IMR-90 (cell line): ENCODE results near the gene NOP16.

Experiments
- CEBPB ChIP-seq: IDR thresholded peaks from 2 replicates; pipeline ENCODE4 v1.6.1; 2012; ENCODE audit warnings: low read depth, low read length, improper control_type of control experiment
- CHD1 ChIP-seq: IDR thresholded peaks from 2 replicates; pipeline ENCODE4 v1.6.1; 2012; ENCODE audit warnings: low read depth, low read length, improper control_type of control experiment
- CTCF ChIP-seq: conservative IDR thresholded peaks from 2 replicates; pipeline ENCODE4 v1.5.1; 2012; ENCODE audit warnings: mild to moderate bottlenecking, low read depth, low read length, improper control_type of control experiment
- FOS ChIP-seq: fragments of 150-350 bp; IDR thresholded peaks from 2 replicates; pipeline ENCODE4 v1.6.1; 2016; ENCODE audit warnings: low read depth, low read length
- MXI1 ChIP-seq: IDR thresholded peaks from 2 replicates; pipeline ENCODE4 v1.6.1; 2012; ENCODE audit warnings: low read depth, mild to moderate bottlenecking, low read length, moderate library complexity, borderline replicate concordance
- POLR2A ChIP-seq: IDR thresholded peaks from 2 replicates; pipeline ENCODE4 v1.6.1; 2012; ENCODE audit warnings: mild to moderate bottlenecking, low read depth, low read length
- RAD21 ChIP-seq: IDR thresholded peaks from 2 replicates; pipeline ENCODE4 v1.6.1; 2012; ENCODE audit warnings: low read length, improper control_type of control experiment
- RFX5 ChIP-seq: IDR thresholded peaks from 2 replicates; pipeline ENCODE4 v1.8.0; 2012; ENCODE audit warnings: low read depth, mild to moderate bottlenecking, low read length, moderate library complexity
- USF2 ChIP-seq: fragments of 150-350 bp; IDR thresholded peaks from 2 replicates; pipeline ENCODE4 v1.6.1; 2017; ENCODE audit warnings: mild to moderate bottlenecking, antibody characterized with exemption, low read length, low read depth

- TF ChIP-seq CTCF (no peak), RFX5 (no peak), POLR2A (no peak), RAD21 (no peak), MXI1 (no peak), CEBPB (no peak), CHD1 (no peak), FOS (no peak), USF2 (no peak)
Observed at GRCh38 chr5:176387384-176387925, 943 bp downstream of the NOP16 start.
